Measurements from ENCODE around the gene SSBP3. TPM values are rescaled to one million over a fixed set of nuclear protein-coding genes. Genes with fewer than 3 reads are reported as not detected.

The SSBP3 gene
- total RNA-seq, 1 donor from 2014 or later: 7.8 TPM

GRCh38 chr1:54243022-54243421 is 163.2 kb downstream of the SSBP3 start:
- no peak for DNase-seq (ENCODE audit: low read depth)
- no peak overlapping the region for H3K4me3 ChIP-seq (ENCODE audit: low read depth, low read length)
- TF ChIP-seq CTCF (conservative IDR thresholded peaks at IDR 0.05; ENCODE audit: low read depth, low read length): no peak

- DNase-seq (ENCODE audit: low read depth): no peak
- H3K4me3 ChIP-seq (ENCODE audit: low read depth, low read length): no peak overlapping the region
- TF ChIP-seq CTCF (conservative IDR thresholded peaks at IDR 0.05; ENCODE audit: low read depth, low read length): no peak
These were observed 164.8 kb downstream of the SSBP3 start for GRCh38 chr1:54241364-54241763.

GRCh38 chr1:54240741-54241335 is 165.4 kb downstream of the SSBP3 start:
- TF ChIP-seq CTCF (conservative IDR thresholded peaks at IDR 0.05; ENCODE audit: low read depth, low read length): no peak
- DNase-seq (ENCODE audit: low read depth): no peak
- H3K4me3 ChIP-seq (ENCODE audit: low read depth, low read length): no peak overlapping the region

- H3K4me3 ChIP-seq (ENCODE audit: low read depth, low read length): no peak overlapping the region
- no peak for TF ChIP-seq CTCF (conservative IDR thresholded peaks at IDR 0.05; ENCODE audit: low read depth, low read length)
- no peak for DNase-seq (ENCODE audit: low read depth)
These were observed 166.6 kb downstream of the SSBP3 start for GRCh38 chr1:54239631-54240031.

GRCh38 chr1:54239035-54239383 is 167.2 kb downstream of the SSBP3 start:
- no peak for TF ChIP-seq CTCF (conservative IDR thresholded peaks at IDR 0.05; ENCODE audit: low read depth, low read length)
- H3K4me3 ChIP-seq (ENCODE audit: low read depth, low read length): no peak overlapping the region
- DNase-seq (ENCODE audit: low read depth): no peak

- TF ChIP-seq CTCF (conservative IDR thresholded peaks at IDR 0.05; ENCODE audit: low read depth, low read length): no peak
- H3K4me3 ChIP-seq (ENCODE audit: low read depth, low read length): no peak overlapping the region
- DNase-seq (ENCODE audit: low read depth): no peak
These were observed 167.7 kb downstream of the SSBP3 start for GRCh38 chr1:54238353-54239034.

- DNase-seq (ENCODE audit: low read depth): no peak
- no peak for TF ChIP-seq CTCF (conservative IDR thresholded peaks at IDR 0.05; ENCODE audit: low read depth, low read length)
- H3K4me3 ChIP-seq (ENCODE audit: low read depth, low read length): no peak overlapping the region
These were observed 168.6 kb downstream of the SSBP3 start for GRCh38 chr1:54237586-54237985.

Measured in epithelial cell of proximal tubule (primary cell).